Smooth muscle cell (in vitro differentiated cells): ENCODE results near the gene DNM2. TPM values are rescaled to one million over a fixed set of nuclear protein-coding genes. Genes with fewer than 3 reads are reported as not detected.

ENCODE experiments used
- DNase-seq: peaks from one replicate; lab custom pipeline; 2025; ENCODE audit not compliant: unreplicated experiment; lab: John Stamatoyannopoulos, UW
- H2AFZ ChIP-seq: fragments of 200-600 bp; sonication (generic); 2 replicates; pipeline ENCODE4 v1.6.0; 2016; ENCODE audit warnings: antibody characterized with exemption, low read depth, mild to moderate bottlenecking
- H3F3A ChIP-seq: fragments of 200-600 bp; sonication (generic); 2 replicates; pipeline ENCODE4 v1.6.0; 2017; ENCODE audit warnings: antibody characterized with exemption, low read depth
- H3K27ac ChIP-seq: fragments of 200-600 bp; sonication (generic); 2 replicates; pipeline ENCODE4 v1.5.1; 2016; ENCODE audit warnings: low read depth, mild to moderate bottlenecking
- H3K27me3 ChIP-seq: fragments of 200-600 bp; sonication (generic); 2 replicates; pipeline ENCODE4 v1.6.1; 2016; ENCODE audit warnings: low read depth, mild to moderate bottlenecking
- H3K36me3 ChIP-seq: fragments of 200-600 bp; sonication (generic); 2 replicates; pipeline ENCODE4 v1.5.1; 2016; ENCODE audit warnings: low read depth
- H3K4me1 ChIP-seq: fragments of 200-600 bp; sonication (generic); 2 replicates; pipeline ENCODE4 v1.5.1; 2016; ENCODE audit warnings: low read depth
- H3K4me2 ChIP-seq: fragments of 200-600 bp; sonication (generic); 2 replicates; pipeline ENCODE4 v1.6.0; 2016; ENCODE audit warnings: mild to moderate bottlenecking
- H3K4me3 ChIP-seq: fragments of 200-600 bp; sonication (generic); 2 replicates; pipeline ENCODE4 v1.5.1; 2016; ENCODE audit warnings: mild to moderate bottlenecking
- H3K79me2 ChIP-seq: fragments of 200-600 bp; sonication (generic); 2 replicates; pipeline ENCODE4 v1.6.0; 2016; ENCODE audit warnings: low read depth, mild to moderate bottlenecking
- H3K9ac ChIP-seq: fragments of 200-600 bp; sonication (generic); 2 replicates; pipeline ENCODE4 v1.6.0; 2016; ENCODE audit warnings: low read depth
- H3K9me3 ChIP-seq: fragments of 200-600 bp; sonication (generic); replicated peaks from 2 replicates; pipeline ENCODE4 v1.5.1; 2016; ENCODE audit warnings: low read depth
- H4K20me1 ChIP-seq: fragments of 200-600 bp; sonication (generic); 2 replicates; pipeline ENCODE4 v1.6.0; 2016; ENCODE audit warnings: low read depth
- WGBS: methylation state at CpG from one replicate; pipeline ENCODE4 v1.1.7; 2016; ENCODE audit warnings: low lambda C conversion rate; 5-methylcytosine and 5-hydroxymethylcytosine counted together
- polyA plus RNA-seq: library from polyadenylated mRNA; unstranded; fragments of >200 nt; fragmentation: Nextera tagmentation; extraction: Ambion mirVana; gene quantifications from 2 replicates; pipeline ENCODE4 v1.2.1, GENCODE V29; 2016
- total RNA-seq: library from RNA; depleted of rRNA; stranded (reverse); fragments of >200 nt; gene quantifications from 2 replicates; pipeline ENCODE4 v1.2.3, GENCODE V29; 2014
- TF ChIP-seq, protein P1 (sequence below): fragments of 200-600 bp; sonication (generic); IDR thresholded peaks from 2 replicates; pipeline ENCODE4 v1.5.1; 2017; ENCODE audit warnings: borderline replicate concordance, mild to moderate bottlenecking, antibody characterized with exemption; ENCODE audit not compliant: insufficient read depth, poor library complexity, severe bottlenecking

Gene DNM2
- total and polyA plus RNA-seq, 2 experiments from 2014 or later: 65.1 to 93.2 TPM

DNA sequence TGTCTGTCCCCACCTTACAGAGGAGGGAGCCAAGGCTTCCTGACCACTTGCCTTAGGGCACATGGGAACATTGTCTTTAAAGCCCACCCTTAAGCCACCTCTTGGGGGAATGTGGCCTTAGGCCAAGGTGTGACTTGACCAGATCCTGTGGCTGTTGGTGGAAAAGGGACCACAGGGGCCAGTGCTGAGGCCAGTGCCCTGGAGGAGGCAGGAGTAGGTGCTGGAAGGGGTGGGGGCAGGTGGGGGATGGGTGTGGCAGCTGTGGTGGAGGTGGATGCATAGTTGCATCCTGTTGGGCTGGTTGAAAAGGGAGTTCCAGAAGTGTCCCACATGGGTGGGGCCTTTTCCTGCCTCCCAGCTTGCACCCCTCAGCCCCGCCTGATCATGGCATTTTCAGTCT lies 44.8 kb downstream of the DNM2 start:
- no CpG with 5 or more reads among the region's 1 CpG for WGBS
- H3K4me1 ChIP-seq: no peaks in the 10 kb centered on the region

DNA sequence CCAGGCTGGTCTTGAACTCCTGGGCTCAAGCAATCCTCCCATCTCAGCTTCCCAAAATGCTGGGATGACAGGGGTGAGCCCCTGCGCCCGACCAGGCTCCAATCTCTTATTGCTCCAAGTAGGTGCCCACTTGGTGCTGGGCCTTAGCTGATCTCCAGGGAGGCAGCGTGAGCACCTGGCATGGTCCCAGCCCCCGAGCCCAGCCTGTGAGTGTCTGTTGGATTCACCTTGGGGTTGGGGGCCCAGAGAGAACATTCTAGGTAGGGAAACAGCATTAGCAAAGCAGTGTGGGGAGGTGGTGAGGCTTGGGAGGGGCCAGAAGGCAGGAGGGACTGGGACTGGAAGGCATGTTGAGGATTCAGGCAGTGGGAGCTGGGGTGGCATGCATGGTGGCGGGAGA lies 45.5 kb downstream of the DNM2 start:
- Histone ChIP-seq H3K4me1 (no peaks in the 10 kb centered on the region), H4K20me1 (peaks cover 77% of the 10 kb centered on the region), H3F3A (no peaks in the 10 kb centered on the region), H3K27ac (no peak overlapping the region), H3K4me2 (no peak overlapping the region), H3K36me3 (no peaks in the 10 kb centered on the region), H3K79me2 (peaks cover 24% of the 10 kb centered on the region), H3K27me3 (no peaks in the 10 kb centered on the region), H3K9me3 (no peaks in the 10 kb centered on the region), H3K4me3 (no peak overlapping the region), H2AFZ (no peak overlapping the region), H3K9ac (no peak overlapping the region)
- 79% methylated on average over 5 of the region's 5 CpGs for WGBS
- no peak for DNase-seq
- TF ChIP-seq, protein P1, sequence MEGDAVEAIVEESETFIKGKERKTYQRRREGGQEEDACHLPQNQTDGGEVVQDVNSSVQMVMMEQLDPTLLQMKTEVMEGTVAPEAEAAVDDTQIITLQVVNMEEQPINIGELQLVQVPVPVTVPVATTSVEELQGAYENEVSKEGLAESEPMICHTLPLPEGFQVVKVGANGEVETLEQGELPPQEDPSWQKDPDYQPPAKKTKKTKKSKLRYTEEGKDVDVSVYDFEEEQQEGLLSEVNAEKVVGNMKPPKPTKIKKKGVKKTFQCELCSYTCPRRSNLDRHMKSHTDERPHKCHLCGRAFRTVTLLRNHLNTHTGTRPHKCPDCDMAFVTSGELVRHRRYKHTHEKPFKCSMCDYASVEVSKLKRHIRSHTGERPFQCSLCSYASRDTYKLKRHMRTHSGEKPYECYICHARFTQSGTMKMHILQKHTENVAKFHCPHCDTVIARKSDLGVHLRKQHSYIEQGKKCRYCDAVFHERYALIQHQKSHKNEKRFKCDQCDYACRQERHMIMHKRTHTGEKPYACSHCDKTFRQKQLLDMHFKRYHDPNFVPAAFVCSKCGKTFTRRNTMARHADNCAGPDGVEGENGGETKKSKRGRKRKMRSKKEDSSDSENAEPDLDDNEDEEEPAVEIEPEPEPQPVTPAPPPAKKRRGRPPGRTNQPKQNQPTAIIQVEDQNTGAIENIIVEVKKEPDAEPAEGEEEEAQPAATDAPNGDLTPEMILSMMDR: no peak

More for the DNA sequence above, 44.8 kb downstream of the DNM2 start:
- no peak for DNase-seq
- TF ChIP-seq, protein P1: no peak
- peaks cover 80% of the 10 kb centered on the region for H4K20me1 ChIP-seq
- H3K27me3 ChIP-seq: no peaks in the 10 kb centered on the region
- H2AFZ ChIP-seq: no peak overlapping the region
- H3K4me3 ChIP-seq: no peak overlapping the region
- H3K9me3 ChIP-seq: no peaks in the 10 kb centered on the region
- no peak overlapping the region for H3K9ac ChIP-seq
- H3K79me2 ChIP-seq: peaks cover 22% of the 10 kb centered on the region
- no peaks in the 10 kb centered on the region for H3K36me3 ChIP-seq
- H3K27ac ChIP-seq: no peak overlapping the region
- H3K4me2 ChIP-seq: no peak overlapping the region
- H3F3A ChIP-seq: no peaks in the 10 kb centered on the region

DNA sequence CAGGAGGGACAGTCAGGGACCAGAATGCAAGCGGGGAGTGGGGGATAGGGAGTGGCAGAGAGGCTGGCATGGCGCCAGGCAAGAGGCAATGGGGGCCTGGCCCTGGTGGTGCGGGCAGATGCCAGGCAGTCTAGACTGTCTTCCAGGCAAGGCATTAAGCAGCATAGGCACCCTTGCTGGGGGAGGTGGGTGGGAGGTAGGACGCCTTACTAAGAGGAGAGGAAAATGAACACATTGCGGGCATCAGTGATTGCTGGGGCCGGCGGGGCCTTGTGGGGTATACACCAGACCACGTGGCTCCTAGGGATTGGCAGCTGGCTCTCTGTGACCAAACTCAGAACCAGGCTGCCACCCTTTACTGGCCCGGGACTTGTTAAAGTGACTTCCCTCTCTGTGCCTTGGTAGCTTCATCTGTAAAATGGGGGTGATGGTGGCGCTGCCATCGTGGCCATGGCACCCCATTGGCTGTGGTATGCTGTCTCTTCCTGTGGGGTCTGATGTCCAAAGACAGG lies 46.0 kb downstream of the DNM2 start:
- H3K4me3 ChIP-seq: no peak overlapping the region
- H3K4me1 ChIP-seq: no peaks in the 10 kb centered on the region
- no peak for DNase-seq
- H3F3A ChIP-seq: no peaks in the 10 kb centered on the region
- no peaks in the 10 kb centered on the region for H3K9me3 ChIP-seq
- H3K9ac ChIP-seq: no peak overlapping the region
- peaks cover 22% of the 10 kb centered on the region for H3K79me2 ChIP-seq
- 83% methylated on average over 9 of the region's 11 CpGs for WGBS
- H3K4me2 ChIP-seq: no peak overlapping the region
- H4K20me1 ChIP-seq: peaks cover 77% of the 10 kb centered on the region
- no peaks in the 10 kb centered on the region for H3K36me3 ChIP-seq
- TF ChIP-seq, protein P1: no peak
- H3K27me3 ChIP-seq: no peaks in the 10 kb centered on the region
- no peak overlapping the region for H2AFZ ChIP-seq
- no peak overlapping the region for H3K27ac ChIP-seq

DNA sequence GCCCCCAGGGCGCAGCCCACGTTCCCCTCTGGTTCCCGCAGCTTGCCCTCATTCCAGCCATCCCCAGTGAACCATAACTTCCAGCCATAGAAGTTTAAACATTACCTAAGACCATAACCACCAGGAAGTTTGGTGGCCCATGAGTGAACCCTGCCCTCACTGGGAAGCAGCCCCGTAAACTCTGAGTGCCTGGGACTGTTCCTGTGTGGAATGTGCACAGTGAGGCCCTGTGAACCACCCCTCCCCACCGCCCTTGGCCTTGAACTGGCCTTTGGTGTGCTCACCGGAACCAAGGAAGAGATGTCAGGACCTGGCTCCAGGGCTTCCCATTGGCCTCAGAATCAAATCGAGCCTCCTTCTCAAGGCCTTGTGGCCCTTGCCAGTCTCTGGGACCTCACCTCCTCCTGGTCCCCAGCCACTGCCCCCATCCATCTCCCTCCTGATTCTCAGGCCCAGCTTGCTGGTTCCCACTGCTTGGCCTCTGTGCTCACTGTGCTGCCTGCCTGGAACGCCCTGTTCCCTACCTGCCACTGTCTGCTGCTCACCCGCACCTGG lies 46.5 kb downstream of the DNM2 start:
- Histone ChIP-seq H4K20me1 (peaks cover 77% of the 10 kb centered on the region), H3K27me3 (no peaks in the 10 kb centered on the region), H3K79me2 (peaks cover 20% of the 10 kb centered on the region), H2AFZ (no peak overlapping the region), H3K4me1 (peaks cover 2% of the 10 kb centered on the region), H3F3A (no peaks in the 10 kb centered on the region), H3K4me3 (no peak overlapping the region), H3K9me3 (no peaks in the 10 kb centered on the region), H3K36me3 (no peaks in the 10 kb centered on the region), H3K27ac (no peak overlapping the region), H3K9ac (no peak overlapping the region), H3K4me2 (no peak overlapping the region)
- WGBS: 92% methylated on average over 9 of the region's 9 CpGs
- TF ChIP-seq, protein P1: no peak
- no peak for DNase-seq
